HG03439 (cell line): ENCODE measurements around the gene ACBD6.

ENCODE experiments used
- ATAC-seq: cut with Tn5 transposase; IDR thresholded peaks from one replicate; pipeline ENCODE4 v1.9.1; 2021; ENCODE audit warnings: mild to moderate bottlenecking, moderate library complexity; ENCODE audit not compliant: unreplicated experiment

ACBD6 gene

DNA sequence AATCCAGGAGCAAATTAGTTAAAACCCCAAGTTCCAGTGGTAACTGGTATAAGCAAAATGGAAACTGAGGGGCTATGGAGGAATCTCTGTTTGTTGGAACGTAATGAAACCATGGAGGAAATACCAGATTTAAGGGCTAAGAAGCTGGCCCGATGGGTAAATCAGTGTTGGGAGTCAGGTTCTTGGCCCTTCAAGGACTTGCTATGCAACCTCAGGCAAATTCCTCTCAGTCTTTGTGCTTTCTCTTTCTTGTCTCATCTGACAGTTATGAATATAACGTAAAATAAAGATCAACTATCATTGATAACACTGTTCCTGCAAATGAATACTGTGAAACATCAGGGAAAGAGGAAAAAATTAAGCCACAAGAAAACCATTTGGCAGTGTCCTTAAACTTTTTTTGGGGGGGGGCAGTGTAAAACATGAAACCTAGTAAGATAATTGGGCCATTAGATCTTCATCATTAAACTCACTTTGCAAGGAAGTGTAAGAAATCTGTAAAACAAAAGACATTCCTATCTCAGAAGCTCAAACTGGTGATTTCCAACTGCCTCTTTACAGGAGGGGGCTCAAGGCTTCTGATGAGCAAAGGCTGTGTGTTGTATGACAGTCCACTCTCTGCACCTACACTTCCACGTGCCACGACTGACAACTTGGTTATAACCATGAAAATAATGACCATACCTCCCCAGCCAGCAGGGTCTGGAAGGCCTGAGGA, 224.7 kb downstream of the ACBD6 start:
- ATAC-seq, result no peak

DNA sequence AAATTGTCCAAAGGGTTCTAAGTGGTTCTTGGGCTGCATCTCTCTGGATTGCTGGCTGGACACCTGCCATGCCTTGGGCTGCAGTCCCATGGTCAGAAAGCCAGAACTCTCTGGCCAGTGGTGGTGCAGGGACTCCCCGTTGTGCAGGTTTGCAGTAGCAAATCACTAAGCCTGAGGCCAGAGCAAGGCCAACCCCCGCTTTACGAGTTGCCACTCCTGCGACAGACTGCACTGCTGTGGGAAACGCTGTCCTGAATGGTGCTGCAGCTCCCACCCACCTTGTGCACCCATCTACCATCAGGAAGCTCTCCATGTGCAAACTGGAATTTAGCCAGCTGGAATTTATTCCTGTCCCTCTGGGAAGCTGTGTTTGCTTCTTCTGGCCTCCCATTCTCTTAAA, 226.7 kb downstream of the ACBD6 start:
- ATAC-seq, result no peak

DNA sequence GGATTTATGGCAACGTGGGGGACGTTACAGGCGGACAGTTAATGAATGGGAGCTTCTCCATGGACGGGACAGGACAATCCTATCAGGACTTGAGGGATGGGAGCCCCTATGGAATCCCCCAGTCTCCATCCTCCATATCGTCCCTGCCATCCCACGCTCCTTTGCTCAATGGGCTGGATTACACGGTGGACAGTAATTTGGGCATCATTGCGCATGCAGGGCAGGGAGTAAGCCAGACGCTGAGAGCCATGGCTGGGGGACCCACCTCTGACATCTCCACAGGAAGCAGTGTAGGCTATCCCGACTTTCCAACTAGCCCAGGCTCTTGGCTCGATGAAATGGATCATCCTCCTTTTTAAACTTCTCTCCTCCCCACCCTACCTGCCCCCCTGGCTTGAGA, 228.2 kb downstream of the ACBD6 start:
- ATAC-seq, result no peak

GRCh38 chr1:180273066-180273465, 229.3 kb downstream of the ACBD6 start:
- no peak for ATAC-seq

DNA sequence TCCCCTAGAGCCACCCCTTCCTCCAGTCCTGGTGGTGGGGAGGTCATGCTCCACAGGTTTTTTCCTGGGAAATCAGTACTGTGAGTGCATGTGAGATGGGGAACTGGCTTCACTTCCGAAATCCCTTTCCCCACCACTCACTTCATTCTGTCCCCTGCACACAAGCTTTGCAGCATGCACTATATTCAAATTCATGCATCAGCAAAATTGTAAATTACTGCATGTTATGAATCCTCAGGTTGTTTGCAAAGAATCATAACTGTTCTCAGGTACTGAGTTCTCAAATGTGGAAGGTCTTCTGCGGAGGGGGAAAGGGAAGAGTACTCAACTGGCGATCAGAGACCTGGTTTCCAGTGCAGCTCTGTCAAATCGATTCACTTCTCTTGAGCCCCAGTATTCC, 230.0 kb downstream of the ACBD6 start:
- no peak for ATAC-seq

- ATAC-seq, result no peak
Observed at GRCh38 chr1:180271272-180272255, 230.8 kb downstream of the ACBD6 start.

DNA sequence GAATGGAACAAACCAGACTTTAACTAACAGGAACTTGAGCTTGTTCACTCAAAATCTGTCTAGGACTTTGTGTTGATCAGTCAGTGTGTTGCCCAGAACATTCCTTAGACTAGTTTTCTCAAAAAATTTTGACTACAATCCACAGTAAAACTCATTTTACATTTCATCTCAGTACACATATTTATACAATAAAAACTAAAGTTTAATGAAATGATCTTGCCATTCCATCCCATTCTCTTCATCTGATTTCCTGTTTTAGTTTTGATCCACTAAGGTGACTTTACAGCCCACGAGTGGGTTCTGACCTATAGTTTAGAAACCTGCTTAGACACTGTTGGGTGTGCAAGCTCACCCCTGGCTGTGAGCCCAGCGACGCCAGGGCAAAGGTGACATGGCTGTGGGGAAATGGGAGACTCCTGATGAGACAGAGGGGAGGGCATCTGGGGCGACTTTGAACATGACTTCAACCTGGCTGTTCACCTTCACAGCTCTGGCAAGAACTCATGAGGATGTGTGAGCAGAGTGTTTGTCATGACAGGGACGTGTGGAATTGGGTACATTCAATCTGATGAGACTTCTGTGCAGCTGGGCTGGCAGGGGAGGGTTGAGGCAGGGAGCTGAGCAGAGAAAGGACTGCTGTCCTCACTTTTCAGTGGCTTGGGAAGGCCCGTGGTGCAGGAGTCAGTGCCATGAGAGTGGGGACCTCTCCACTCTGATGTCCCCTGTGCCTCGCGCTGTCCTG, 231.7 kb downstream of the ACBD6 start:
- no peak for ATAC-seq

GRCh38 chr1:180269645-180270529, 232.5 kb downstream of the ACBD6 start:
- ATAC-seq, result no peak

DNA sequence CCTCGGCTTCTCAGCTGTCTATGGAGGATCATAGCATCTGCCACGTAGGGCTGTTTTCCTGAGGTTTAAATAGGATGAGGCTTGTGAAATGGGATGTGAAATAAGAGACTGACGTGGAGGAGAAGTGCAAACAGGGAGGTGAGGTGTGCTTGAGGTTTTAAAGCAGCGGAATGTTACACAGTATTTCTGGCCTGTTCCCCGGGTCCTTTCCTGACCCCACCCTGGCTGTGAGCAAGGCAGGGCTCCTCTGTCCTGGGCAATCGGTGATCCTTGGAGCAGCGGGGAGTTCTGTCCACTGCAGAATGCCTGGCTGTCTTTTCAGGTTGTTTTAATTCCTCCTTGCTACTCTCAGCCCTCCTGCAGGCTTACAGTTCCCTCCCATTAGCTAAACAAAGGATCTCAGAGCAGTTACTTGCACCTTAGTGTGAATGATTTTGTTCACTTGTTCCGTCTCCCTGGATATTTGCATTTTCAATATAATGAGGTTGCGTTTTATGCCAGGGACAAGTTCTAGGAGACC, 233.8 kb downstream of the ACBD6 start:
- no peak for ATAC-seq

DNA sequence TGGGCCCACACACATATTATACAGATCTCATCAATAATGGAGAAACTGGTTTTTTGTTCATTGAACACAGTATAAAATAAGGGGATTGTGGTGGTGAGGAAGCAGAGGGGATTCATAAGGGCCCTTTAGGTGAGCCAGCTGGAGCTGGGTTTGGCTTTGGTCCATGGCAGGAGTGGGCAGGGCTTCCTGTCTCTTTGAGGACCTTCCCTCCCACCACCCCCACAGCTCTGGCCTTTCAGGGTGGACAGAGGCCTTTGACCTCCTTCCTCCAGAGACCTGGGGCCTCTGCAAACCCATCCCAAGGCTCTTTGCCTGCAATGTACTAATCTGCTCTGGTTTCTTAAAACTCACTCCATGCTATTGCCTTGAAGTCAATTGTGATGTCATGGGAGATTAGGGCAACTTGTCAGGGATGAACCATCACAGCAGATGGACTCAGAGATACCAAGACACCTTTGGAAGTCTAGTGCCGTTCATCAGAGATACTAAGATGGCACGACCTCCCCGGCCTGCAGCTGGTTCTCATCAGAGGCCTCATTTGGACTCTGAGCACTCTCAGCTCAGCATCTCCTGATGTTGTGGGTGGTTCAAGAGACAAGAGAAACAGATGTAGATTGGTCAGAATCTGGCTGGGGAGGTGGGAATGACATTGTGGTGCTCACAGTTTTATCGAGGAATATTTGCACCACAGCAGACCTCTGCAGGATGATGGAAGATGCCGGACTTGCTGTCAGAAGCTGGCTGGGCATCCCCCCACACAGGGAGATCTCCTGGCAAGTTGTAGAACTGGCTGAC, 234.4 kb downstream of the ACBD6 start:
- ATAC-seq, result no peak

GRCh38 chr1:180267211-180267561, 235.2 kb downstream of the ACBD6 start:
- no peak for ATAC-seq

DNA sequence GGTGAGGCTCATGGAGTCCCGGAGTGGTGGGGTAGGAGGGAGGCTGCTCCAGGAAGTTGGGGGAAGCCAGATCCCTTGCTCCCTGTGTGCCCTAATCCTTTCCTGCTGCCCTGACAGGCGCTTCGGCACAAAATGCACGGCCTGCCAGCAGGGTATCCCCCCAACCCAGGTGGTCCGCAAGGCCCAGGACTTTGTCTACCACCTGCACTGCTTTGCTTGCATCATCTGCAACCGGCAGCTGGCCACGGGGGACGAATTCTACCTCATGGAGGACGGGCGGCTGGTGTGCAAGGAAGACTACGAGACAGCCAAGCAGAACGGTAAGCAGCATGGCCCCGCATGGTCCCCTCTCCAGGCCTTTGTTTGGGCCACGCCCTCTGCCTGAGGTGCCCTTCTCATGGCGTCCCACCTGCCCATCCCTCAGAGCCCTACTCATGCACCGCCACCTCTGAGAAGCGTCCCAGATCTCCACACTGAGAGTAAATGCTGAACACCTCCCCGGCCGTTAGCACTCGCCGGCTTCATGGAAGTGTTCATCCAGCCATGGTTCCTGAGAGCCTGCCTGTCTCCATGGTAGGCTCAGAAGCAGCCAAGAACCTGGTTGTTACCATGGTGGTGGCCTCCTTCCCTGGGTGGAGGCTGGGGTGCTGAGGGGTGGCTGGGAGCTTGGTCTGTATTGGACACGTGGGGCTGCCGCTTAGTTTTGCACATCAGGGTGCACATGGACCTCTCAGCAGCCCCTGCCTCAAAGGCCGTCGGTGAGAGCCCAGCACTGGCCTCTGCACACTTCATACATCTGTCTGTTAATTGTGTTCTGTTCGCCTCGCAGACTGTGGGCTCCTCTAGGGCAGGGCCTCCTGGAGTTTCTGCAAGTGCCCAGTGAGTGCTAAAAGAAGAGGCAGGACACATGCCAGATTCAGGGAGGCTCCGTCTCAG, 235.8 kb downstream of the ACBD6 start:
- no peak for ATAC-seq

DNA sequence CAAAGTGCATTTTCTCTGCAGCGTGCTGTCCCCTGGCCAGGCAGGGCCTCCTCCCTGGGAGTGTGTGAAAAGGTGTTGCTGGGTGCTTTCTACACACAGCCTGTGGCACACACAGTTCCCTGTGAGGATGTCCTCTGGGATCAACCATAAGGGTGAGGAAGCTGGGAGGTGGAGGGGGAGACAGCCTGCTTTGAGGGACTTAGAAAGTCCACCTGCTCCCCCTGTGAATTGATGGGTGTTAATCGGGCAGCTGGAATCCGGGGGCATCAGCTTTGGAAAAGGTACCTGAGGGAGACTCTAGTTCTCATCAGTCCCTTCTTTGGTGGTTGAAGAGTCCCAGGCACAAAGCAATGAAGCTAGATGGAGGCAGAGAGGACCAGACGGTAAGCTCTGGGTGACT, 236.5 kb downstream of the ACBD6 start:
- no peak for ATAC-seq

DNA sequence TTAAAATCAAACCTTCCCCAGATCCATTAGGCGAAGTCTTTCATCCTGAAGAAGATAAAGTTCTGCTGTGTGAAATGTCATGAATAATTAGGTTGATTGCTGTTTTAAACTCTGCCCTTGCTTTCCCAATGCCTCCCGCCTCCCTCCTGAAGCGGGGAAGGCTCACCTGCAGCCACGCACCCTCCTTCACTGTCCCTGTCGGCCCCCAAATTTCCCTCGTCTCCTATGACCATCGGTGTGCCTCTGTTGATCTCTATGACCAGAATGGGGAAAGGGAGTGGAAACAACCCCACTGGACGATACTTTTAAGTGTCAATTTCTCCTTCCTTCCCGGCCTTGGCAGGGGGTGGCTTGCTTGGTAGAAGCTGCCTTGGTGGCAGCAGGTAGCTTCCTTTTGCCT, 237.2 kb downstream of the ACBD6 start:
- ATAC-seq, result no peak

- ATAC-seq, result no peak
Observed at GRCh38 chr1:180264595-180264994, 237.8 kb downstream of the ACBD6 start.

DNA sequence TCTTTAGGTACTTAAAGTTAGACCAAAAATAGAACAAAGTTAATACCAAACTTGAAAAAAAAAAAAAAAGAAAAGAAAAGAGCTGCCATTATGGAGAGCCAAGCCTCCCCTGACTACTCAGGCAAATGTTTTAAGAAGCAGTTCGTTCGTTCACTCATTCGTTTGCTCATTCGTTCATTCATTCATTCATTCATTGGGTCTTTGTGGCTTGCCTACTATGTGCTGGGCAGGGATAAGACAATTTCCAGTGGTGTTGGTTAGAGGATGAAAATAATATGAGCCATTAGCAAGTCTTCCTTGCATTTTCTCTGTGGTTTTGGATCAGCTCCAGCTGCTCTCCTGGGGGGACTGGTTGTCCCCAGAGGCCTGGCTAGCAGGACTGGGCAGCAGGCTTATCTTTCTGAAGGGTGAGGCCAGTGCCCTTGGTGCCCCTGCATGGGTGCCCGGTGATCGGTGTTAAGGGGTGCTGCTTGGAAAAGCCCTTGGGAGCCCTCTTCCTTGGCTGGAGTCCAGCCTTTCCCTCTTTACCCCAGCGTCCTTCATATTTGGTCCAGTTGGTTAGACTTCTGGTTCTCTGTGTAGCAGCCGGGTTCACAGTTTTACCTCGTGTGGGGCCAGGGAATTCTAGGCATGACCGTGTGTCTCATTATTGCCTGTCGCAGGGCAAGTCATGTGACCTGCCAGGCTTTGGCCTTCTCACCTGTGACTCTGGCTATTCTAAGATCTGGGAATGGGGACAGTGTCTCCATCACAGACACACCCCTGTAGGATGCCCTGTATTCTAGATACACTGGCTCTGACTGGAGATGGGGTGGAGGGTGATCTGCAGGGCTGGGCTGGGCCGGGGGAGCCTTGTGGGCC, 239.5 kb downstream of the ACBD6 start:
- ATAC-seq, result no peak

DNA sequence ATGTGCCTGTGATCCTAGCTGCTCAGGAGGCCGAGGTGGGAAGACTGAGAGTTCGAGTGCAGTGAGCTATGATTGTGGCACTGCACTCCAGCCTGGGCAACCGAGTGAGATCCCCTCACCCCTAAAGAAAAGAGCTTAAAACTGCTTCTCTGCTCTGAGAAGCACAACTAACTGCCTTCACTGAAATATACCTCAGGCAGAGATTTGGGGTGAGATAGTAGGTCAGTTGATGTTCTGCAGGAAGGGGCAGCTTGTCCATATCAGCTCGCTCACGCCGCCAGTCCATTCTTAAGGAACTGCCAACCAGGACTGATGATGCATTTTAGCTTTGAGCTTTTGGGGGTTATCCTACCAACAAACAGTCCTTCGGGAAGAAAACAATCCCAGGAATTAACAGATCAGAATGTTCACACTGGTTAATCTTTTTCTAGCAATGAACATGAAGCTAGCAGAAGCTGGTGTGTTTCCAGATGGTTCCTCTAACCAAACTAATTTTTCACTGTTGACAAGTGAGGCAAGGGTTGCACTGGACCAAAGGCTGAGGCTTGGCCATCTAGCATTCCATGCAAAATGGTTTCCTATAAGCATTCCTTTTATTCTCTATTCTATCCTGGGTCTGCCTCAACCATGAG, 240.7 kb downstream of the ACBD6 start:
- no peak for ATAC-seq
